Measurements from ENCODE around the gene CNTNAP1. TPM values are rescaled to one million over a fixed set of nuclear protein-coding genes. Genes with fewer than 3 reads are reported as not detected.

CNTNAP1 gene
- total and polyA plus RNA-seq, 9 of the 15 experiments (the other 6 are each of a cell fraction or from before 2014, with no cell fraction given): 0.10 to 1.8 (median 0.62) TPM

DNA sequence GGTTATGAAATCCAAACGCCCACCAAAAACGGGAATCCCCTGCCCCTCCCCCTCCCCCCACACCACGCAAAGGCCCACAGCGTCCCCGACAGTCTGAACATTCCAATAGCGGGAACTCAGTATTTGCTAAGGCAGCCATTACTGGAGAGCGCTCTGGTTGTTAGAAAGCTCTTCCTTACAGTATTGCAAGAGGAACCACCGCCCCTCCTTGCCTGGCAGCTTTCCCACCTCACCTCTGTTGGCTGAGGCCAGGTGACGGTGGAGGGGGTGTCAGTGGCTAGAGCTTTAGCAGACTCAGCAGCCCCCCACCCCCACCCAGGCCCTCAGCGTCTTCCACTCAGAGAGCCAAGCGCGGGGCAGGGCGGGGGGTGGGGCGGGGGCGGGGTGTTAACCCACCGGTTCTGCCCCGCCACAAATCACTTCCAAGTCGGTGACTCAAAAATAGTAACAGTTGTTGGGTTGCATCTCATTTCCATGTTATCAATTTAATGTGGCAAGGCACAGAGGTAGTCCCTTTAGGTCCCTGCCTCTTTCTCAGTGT, 3.3 kb upstream of the CNTNAP1 start (continued):
- TF ChIP-seq, protein P1, sequence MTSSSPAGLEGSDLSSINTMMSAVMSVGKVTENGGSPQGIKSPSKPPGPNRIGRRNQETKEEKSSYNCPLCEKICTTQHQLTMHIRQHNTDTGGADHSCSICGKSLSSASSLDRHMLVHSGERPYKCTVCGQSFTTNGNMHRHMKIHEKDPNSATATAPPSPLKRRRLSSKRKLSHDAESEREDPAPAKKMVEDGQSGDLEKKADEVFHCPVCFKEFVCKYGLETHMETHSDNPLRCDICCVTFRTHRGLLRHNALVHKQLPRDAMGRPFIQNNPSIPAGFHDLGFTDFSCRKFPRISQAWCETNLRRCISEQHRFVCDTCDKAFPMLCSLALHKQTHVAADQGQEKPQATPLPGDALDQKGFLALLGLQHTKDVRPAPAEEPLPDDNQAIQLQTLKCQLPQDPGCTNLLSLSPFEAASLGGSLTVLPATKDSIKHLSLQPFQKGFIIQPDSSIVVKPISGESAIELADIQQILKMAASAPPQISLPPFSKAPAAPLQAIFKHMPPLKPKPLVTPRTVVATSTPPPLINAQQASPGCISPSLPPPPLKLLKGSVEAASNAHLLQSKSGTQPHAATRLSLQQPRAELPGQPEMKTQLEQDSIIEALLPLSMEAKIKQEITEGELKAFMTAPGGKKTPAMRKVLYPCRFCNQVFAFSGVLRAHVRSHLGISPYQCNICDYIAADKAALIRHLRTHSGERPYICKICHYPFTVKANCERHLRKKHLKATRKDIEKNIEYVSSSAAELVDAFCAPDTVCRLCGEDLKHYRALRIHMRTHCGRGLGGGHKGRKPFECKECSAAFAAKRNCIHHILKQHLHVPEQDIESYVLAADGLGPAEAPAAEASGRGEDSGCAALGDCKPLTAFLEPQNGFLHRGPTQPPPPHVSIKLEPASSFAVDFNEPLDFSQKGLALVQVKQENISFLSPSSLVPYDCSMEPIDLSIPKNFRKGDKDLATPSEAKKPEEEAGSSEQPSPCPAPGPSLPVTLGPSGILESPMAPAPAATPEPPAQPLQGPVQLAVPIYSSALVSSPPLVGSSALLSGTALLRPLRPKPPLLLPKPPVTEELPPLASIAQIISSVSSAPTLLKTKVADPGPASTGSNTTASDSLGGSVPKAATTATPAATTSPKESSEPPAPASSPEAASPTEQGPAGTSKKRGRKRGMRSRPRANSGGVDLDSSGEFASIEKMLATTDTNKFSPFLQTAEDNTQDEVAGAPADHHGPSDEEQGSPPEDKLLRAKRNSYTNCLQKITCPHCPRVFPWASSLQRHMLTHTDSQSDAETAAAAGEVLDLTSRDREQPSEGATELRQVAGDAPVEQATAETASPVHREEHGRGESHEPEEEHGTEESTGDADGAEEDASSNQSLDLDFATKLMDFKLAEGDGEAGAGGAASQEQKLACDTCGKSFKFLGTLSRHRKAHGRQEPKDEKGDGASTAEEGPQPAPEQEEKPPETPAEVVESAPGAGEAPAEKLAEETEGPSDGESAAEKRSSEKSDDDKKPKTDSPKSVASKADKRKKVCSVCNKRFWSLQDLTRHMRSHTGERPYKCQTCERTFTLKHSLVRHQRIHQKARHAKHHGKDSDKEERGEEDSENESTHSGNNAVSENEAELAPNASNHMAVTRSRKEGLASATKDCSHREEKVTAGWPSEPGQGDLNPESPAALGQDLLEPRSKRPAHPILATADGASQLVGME (CRISPR knock-in tag; IDR thresholded peaks at IDR 0.05): no peak
- no peak for TF ChIP-seq DNMT1 (IDR thresholded peaks at IDR 0.05)
- TF ChIP-seq MEIS2 (IDR thresholded peaks at IDR 0.05; ENCODE audit: partially characterized antibody): peak; percentile 48
- TF ChIP-seq ARNT (IDR thresholded peaks at IDR 0.05): no peak
- TF ChIP-seq FOS (IDR thresholded peaks at IDR 0.05; ENCODE audit: extremely low read depth, insufficient read length): no peak
- TF ChIP-seq ZBTB8A (IDR thresholded peaks at IDR 0.05; ENCODE audit: partially characterized antibody): no peak
- TF ChIP-seq ZNF354B (CRISPR knock-in tag; IDR thresholded peaks at IDR 0.05): no peak
- TF ChIP-seq TAF15 (IDR thresholded peaks at IDR 0.05; ENCODE audit: low read depth, low read length): no peak
- TF ChIP-seq, protein P2, sequence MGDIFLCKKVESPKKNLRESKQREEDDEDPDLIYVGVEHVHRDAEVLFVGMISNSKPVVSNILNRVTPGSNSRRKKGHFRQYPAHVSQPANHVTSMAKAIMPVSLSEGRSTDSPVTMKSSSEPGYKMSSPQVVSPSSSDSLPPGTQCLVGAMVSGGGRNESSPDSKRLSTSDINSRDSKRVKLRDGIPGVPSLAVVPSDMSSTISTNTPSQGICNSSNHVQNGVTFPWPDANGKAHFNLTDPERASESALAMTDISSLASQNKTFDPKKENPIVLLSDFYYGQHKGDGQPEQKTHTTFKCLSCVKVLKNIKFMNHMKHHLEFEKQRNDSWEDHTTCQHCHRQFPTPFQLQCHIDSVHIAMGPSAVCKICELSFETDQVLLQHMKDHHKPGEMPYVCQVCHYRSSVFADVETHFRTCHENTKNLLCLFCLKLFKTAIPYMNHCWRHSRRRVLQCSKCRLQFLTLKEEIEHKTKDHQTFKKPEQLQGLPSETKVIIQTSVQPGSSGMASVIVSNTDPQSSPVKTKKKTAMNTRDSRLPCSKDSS (IDR thresholded peaks at IDR 0.05; ENCODE audit: low read depth, partially characterized antibody): no peak
- TF ChIP-seq MEF2A (IDR thresholded peaks at IDR 0.05; ENCODE audit: control insufficient read depth, low read depth, low read length): no peak
- no peak for TF ChIP-seq ELF1 (tag; IDR thresholded peaks at IDR 0.05)
- TF ChIP-seq CBX8 (IDR thresholded peaks at IDR 0.05; ENCODE audit: borderline replicate concordance, extremely low read depth, low read depth, low read length, poor library complexity, severe bottlenecking): no peak
- no peak for TF ChIP-seq MAZ (CRISPR knock-in tag; conservative IDR thresholded peaks at IDR 0.05 in 1 of 2, IDR thresholded peaks at IDR 0.05 in 1 of 2)
- TF ChIP-seq FOSL1 (tag; conservative IDR thresholded peaks at IDR 0.05): no peak
- no peak for TF ChIP-seq MBD2 (IDR thresholded peaks at IDR 0.05; ENCODE audit: borderline replicate concordance, low read depth)
- TF ChIP-seq, protein P3, sequence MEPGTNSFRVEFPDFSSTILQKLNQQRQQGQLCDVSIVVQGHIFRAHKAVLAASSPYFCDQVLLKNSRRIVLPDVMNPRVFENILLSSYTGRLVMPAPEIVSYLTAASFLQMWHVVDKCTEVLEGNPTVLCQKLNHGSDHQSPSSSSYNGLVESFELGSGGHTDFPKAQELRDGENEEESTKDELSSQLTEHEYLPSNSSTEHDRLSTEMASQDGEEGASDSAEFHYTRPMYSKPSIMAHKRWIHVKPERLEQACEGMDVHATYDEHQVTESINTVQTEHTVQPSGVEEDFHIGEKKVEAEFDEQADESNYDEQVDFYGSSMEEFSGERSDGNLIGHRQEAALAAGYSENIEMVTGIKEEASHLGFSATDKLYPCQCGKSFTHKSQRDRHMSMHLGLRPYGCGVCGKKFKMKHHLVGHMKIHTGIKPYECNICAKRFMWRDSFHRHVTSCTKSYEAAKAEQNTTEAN (CRISPR knock-in tag; IDR thresholded peaks at IDR 0.05): no peak
- TF ChIP-seq SLC30A9 (CRISPR knock-in tag; IDR thresholded peaks at IDR 0.05): no peak
- TF ChIP-seq, protein P4, sequence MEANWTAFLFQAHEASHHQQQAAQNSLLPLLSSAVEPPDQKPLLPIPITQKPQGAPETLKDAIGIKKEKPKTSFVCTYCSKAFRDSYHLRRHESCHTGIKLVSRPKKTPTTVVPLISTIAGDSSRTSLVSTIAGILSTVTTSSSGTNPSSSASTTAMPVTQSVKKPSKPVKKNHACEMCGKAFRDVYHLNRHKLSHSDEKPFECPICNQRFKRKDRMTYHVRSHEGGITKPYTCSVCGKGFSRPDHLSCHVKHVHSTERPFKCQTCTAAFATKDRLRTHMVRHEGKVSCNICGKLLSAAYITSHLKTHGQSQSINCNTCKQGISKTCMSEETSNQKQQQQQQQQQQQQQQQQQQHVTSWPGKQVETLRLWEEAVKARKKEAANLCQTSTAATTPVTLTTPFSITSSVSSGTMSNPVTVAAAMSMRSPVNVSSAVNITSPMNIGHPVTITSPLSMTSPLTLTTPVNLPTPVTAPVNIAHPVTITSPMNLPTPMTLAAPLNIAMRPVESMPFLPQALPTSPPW (CRISPR knock-in tag; IDR thresholded peaks at IDR 0.05): peak; percentile 46; the same call in 1 of the 2 replicates
- TF ChIP-seq PML (IDR thresholded peaks at IDR 0.05; ENCODE audit: low read length): no peak

Measured in K562 (cell line).